ENCODE data around the gene SYK. TPM values are rescaled to one million over a fixed set of nuclear protein-coding genes. Genes with fewer than 3 reads are reported as not detected.
A peak's percentile ranks its signal among the peaks of the same experiment; 100 is the strongest.

The SYK gene
- total and polyA plus RNA-seq, 2 donors (not counting 1 experiment from before 2014, with no cell fraction given), result 60.3 to 242 TPM

GRCh38 chr9:90858457-90858901 is 56.9 kb downstream of the SYK start:
- POLR2A ChIA-PET, result no interaction called here
- CTCF ChIA-PET, result interaction anchor here (1.2 kb wide), 2 partner anchors 12 to 87 kb away, joined by 4 read pairs; no protein-coding TSS in a partner anchor
- Histone ChIP-seq H3K79me2 (ENCODE audit: control insufficient read depth, insufficient read depth, low read length) (peaks cover 86% of the 10 kb centered on the region), H3K9me3 (ENCODE audit: control extremely low read depth in 1 of 3, control insufficient read depth in 2 of 3, insufficient read depth in 1 of 3, low read length in 2 of 3) (no peaks in the 10 kb centered on the region), H3K4me1 (ENCODE audit: control insufficient read depth in 2 of 2, insufficient read depth in 2 of 2, low read length in 2 of 2) (peaks cover 21 to 35% of the 10 kb centered on the region in 2 donors), H4K20me1 (ENCODE audit: control insufficient read depth, insufficient read depth, low read length, poor library complexity, severe bottlenecking) (peaks cover 76% of the 10 kb centered on the region), H3K27ac (ENCODE audit: low read length in 2 of 2) (peak overlapping the region in 1 of 2 donors; percentile 25), H2AFZ (ENCODE audit: insufficient read depth, low read depth, low read length, poor library complexity, severe bottlenecking) (no peak overlapping the region), H3K27me3 (replicated peaks in 1 of 4; ENCODE audit: control extremely low read depth in 1 of 4, control insufficient read depth in 3 of 4, insufficient read depth in 4 of 4, low read length in 3 of 4) (no peaks in the 10 kb centered on the region), H3K4me2 (replicated peaks; ENCODE audit: low read depth, low read length, poor library complexity, severe bottlenecking) (peak overlapping the region; percentile 4), H3K9ac (ENCODE audit: low read length) (no peak overlapping the region), H3K36me3 (replicated peaks in 1 of 2; ENCODE audit: control extremely low read depth in 1 of 2, control insufficient read depth in 1 of 2, extremely low read depth in 1 of 2, insufficient read depth in 2 of 2, low read length in 1 of 2) (peaks cover 5 to 90% of the 10 kb centered on the region in 2 experiments), H3K4me3 (ENCODE audit: control extremely low read depth in 1 of 5, extremely low read depth in 1 of 5, insufficient read depth in 1 of 5, low read depth in 2 of 5, low read length in 4 of 5) (no peak overlapping the region)
- H3K4me1 Mint-ChIP-seq, result peaks cover 67% of the 10 kb centered on the region
- WGBS (ENCODE audit: insufficient coverage), result 58% methylated on average over 4 of the region's 4 CpGs
- no peaks in the 10 kb centered on the region for H3K9me3 Mint-ChIP-seq (ENCODE audit: insufficient read depth)
- H3K27me3 Mint-ChIP-seq, result no peaks in the 10 kb centered on the region
- no peak for ATAC-seq (ENCODE audit: low read depth)
- DNase-seq, result no peak
- H3K27ac Mint-ChIP-seq, result peak overlapping the region; percentile 80
- peak overlapping the region; percentile 16 for H3K4me3 Mint-ChIP-seq
- TF ChIP-seq EZH2 (IDR thresholded peaks at IDR 0.05; ENCODE audit: borderline replicate concordance, insufficient read depth, low read depth, low read length, poor library complexity, severe bottlenecking) (no peak), CTCF (IDR thresholded peaks at IDR 0.05) (no peak)
- intact Hi-C loops (cut with micrococcal nuclease), result no loop called here

DNA sequence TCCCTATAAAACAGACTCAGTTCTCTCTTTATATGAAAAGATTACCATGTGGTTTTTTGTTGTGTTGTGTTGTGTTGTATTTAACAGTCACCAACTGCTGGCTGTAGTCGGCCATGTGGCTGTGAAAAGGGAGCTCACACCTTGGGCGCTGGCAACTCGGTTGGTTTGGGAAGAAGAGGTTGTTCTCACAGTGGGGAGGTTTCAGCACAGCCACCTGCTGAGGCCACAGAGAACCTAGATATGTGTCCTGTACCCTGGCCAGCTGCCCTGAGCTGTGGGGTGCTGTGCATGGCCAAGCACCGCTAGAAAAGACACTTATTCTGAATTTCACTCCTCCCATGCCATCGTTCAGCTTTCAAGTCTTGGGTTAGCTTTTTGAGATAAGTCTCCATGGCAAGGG is 58.8 kb downstream of the SYK start:
- intact Hi-C loops (cut with micrococcal nuclease), result no loop called here
- Histone ChIP-seq H4K20me1 (ENCODE audit: control insufficient read depth, insufficient read depth, low read length, poor library complexity, severe bottlenecking) (peaks cover 69% of the 10 kb centered on the region), H3K36me3 (replicated peaks in 1 of 2; ENCODE audit: control extremely low read depth in 1 of 2, control insufficient read depth in 1 of 2, extremely low read depth in 1 of 2, insufficient read depth in 2 of 2, low read length in 1 of 2) (peaks cover 6 to 96% of the 10 kb centered on the region in 2 experiments), H3K9me3 (ENCODE audit: control extremely low read depth in 1 of 3, control insufficient read depth in 2 of 3, insufficient read depth in 1 of 3, low read length in 2 of 3) (no peaks in the 10 kb centered on the region), H3K4me3 (ENCODE audit: control extremely low read depth in 1 of 5, extremely low read depth in 1 of 5, insufficient read depth in 1 of 5, low read depth in 2 of 5, low read length in 4 of 5) (no peak overlapping the region), H3K4me2 (replicated peaks; ENCODE audit: low read depth, low read length, poor library complexity, severe bottlenecking) (no peak overlapping the region), H3K9ac (ENCODE audit: low read length) (no peak overlapping the region), H2AFZ (ENCODE audit: insufficient read depth, low read depth, low read length, poor library complexity, severe bottlenecking) (no peak overlapping the region), H3K27ac (ENCODE audit: low read length in 2 of 2) (peak overlapping the region in 1 of 2 donors; percentile 61), H3K79me2 (ENCODE audit: control insufficient read depth, insufficient read depth, low read length) (peaks cover 70% of the 10 kb centered on the region), H3K27me3 (replicated peaks in 1 of 4; ENCODE audit: control extremely low read depth in 1 of 4, control insufficient read depth in 3 of 4, insufficient read depth in 4 of 4, low read length in 3 of 4) (no peaks in the 10 kb centered on the region), H3K4me1 (ENCODE audit: control insufficient read depth in 2 of 2, insufficient read depth in 2 of 2, low read length in 2 of 2) (peaks cover 21 to 32% of the 10 kb centered on the region in 2 donors)
- CTCF ChIA-PET, result interaction anchor here (0.6 to 2.6 kb wide), 8 partner anchors 10 to 719 kb away, joined by 3 to 9 read pairs (median 3); partner anchors contain the start of gene SYK
- ATAC-seq (ENCODE audit: low read depth) (no peak), DNase-seq (no peak)
- 90% methylated on average over 5 of the region's 5 CpGs for WGBS (ENCODE audit: insufficient coverage)
- H3K4me1 Mint-ChIP-seq, result peaks cover 54% of the 10 kb centered on the region
- no peaks in the 10 kb centered on the region for H3K27me3 Mint-ChIP-seq
- H3K27ac Mint-ChIP-seq, result peak overlapping the region; percentile 87
- H3K4me3 Mint-ChIP-seq, result peak overlapping the region; percentile 23
- POLR2A ChIA-PET, result interaction anchor here (0.5 to 0.9 kb wide), 3 partner anchors 9 to 86 kb away, joined by 3 to 12 read pairs (median 3); no protein-coding TSS in a partner anchor
- H3K9me3 Mint-ChIP-seq (ENCODE audit: insufficient read depth), result no peaks in the 10 kb centered on the region
- TF ChIP-seq EZH2 (IDR thresholded peaks at IDR 0.05; ENCODE audit: borderline replicate concordance, insufficient read depth, low read depth, low read length, poor library complexity, severe bottlenecking) (no peak), CTCF (IDR thresholded peaks at IDR 0.05) (no peak)

Measured in B cell (primary cell).